ENCODE measurements around the gene TSPAN12. TPM values are rescaled to one million over a fixed set of nuclear protein-coding genes. Genes with fewer than 3 reads are reported as not detected.

TSPAN12 gene
- total and polyA plus RNA-seq, 2 of the 4 experiments (the other 2 are of a cell fraction) = 0.36 to 0.72 TPM

DNA sequence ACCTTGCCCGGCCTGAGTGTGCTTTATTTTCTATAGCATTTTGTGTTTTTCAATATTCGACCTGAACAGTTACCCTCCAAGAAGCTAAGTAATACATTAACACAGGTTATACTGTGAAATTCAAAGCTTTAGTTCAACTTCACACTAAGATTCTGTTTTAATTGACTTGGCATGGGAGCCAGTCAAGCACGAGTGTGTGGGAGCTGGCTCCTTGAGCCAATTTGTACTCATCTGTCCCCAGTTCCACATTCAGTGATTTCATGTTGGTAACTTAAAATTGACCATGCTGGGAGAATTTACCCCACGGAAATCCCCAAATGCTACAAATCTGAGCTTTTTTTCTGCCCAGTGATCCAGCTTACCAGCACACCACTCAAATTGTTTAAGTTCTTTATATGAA lies 20.3 kb downstream of the TSPAN12 start:
- H3K9ac ChIP-seq (ENCODE audit: low read depth, low read length) = no peak overlapping the region
- no peak overlapping the region for H2AFZ ChIP-seq (replicated peaks; ENCODE audit: low read length, poor library complexity)
- H3K36me3 ChIP-seq (ENCODE audit: control insufficient read depth, insufficient read depth, low read length) = peaks cover 12% of the 10 kb centered on the region
- POLR2A ChIA-PET (ENCODE audit: unreplicated experiment) = no interaction called here
- H3K56ac ChIP-seq (ENCODE audit: extremely low read depth, insufficient read depth, low read length) = no peak overlapping the region
- no peaks in the 10 kb centered on the region for H3K9me1 ChIP-seq (ENCODE audit: insufficient read depth, low read length)
- no peak overlapping the region for H3K27ac ChIP-seq (ENCODE audit: insufficient read depth, low read length)
- intact Hi-C loops (cut with micrococcal nuclease) (no loop called here), dilution Hi-C loops (cut with HindIII; ENCODE audit: low sequenced_read_pairs, unreplicated experiment) (no loop called here), in situ Hi-C loops (cut with MboI; ENCODE audit: low sequenced_read_pairs) (no loop called here)
- H3K4me1 ChIP-seq (ENCODE audit: control insufficient read depth, insufficient read depth, low read length) = no peaks in the 10 kb centered on the region
- H2BK20ac ChIP-seq (ENCODE audit: low read depth, low read length) = no peak overlapping the region
- H3K4me2 ChIP-seq (ENCODE audit: low read depth, low read length) = no peak overlapping the region
- no peak for TF ChIP-seq RFX5 (IDR thresholded peaks at IDR 0.05; ENCODE audit: low read depth, low read length)
- no peak for TF ChIP-seq BHLHE40 (IDR thresholded peaks at IDR 0.05; ENCODE audit: low read depth, low read length)
- TF ChIP-seq, protein P1, sequence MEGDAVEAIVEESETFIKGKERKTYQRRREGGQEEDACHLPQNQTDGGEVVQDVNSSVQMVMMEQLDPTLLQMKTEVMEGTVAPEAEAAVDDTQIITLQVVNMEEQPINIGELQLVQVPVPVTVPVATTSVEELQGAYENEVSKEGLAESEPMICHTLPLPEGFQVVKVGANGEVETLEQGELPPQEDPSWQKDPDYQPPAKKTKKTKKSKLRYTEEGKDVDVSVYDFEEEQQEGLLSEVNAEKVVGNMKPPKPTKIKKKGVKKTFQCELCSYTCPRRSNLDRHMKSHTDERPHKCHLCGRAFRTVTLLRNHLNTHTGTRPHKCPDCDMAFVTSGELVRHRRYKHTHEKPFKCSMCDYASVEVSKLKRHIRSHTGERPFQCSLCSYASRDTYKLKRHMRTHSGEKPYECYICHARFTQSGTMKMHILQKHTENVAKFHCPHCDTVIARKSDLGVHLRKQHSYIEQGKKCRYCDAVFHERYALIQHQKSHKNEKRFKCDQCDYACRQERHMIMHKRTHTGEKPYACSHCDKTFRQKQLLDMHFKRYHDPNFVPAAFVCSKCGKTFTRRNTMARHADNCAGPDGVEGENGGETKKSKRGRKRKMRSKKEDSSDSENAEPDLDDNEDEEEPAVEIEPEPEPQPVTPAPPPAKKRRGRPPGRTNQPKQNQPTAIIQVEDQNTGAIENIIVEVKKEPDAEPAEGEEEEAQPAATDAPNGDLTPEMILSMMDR (conservative IDR thresholded peaks at IDR 0.05; ENCODE audit: low read depth, low read length) = no peak
- no peak for TF ChIP-seq NFE2L2 (IDR thresholded peaks at IDR 0.05; ENCODE audit: low read depth, low read length)
- H4K8ac ChIP-seq (ENCODE audit: low read depth in 2 of 2, low read length in 2 of 2) = no peak overlapping the region
- H2AK5ac ChIP-seq (ENCODE audit: low read depth, low read length) = no peak overlapping the region
- ATAC-seq (ENCODE audit: low read depth) (no peak), DNase-seq (no peak)
- H2BK15ac ChIP-seq (ENCODE audit: low read depth, low read length) = no peak overlapping the region
- no peak overlapping the region for H2BK120ac ChIP-seq (ENCODE audit: low read depth, low read length)
- no peak overlapping the region for H3K14ac ChIP-seq (replicated peaks; ENCODE audit: low read depth, low read length)
- no TSS peak for BruUV-seq (replicated peaks)
- no peak overlapping the region for H4K5ac ChIP-seq (ENCODE audit: low read depth, low read length)
- no peaks in the 10 kb centered on the region for H3K9me3 ChIP-seq (ENCODE audit: control insufficient read depth, insufficient read depth, low read length)
- no peak overlapping the region for H3K18ac ChIP-seq (ENCODE audit: low read depth, low read length)
- no peak overlapping the region for H4K91ac ChIP-seq (ENCODE audit: insufficient read depth, low read depth, low read length)
- no peak overlapping the region for H2AK9ac ChIP-seq (replicated peaks; ENCODE audit: low read depth, low read length, poor library complexity)
- no peak overlapping the region for H2BK5ac ChIP-seq (ENCODE audit: low read depth, low read length, poor library complexity, severe bottlenecking)
- CTCF ChIA-PET = interaction anchor here (1.0 to 1.1 kb wide), 2 partner anchors 26 to 31 kb away, joined by 3 read pairs; no protein-coding TSS in a partner anchor
- no CpG with 5 or more reads among the region's 4 CpGs for whole genome bisulfite sequencing, 2 experiments (ENCODE audit: extremely low coverage in 2 of 2, insufficient read length in 1 of 2)
- no peak overlapping the region for H3K4me3 ChIP-seq (ENCODE audit: insufficient read depth, low read depth, low read length)
- H3K79me1 ChIP-seq (ENCODE audit: low read depth in 1 of 2, low read length in 2 of 2) = no peaks in the 10 kb centered on the region
- H4K20me1 ChIP-seq (ENCODE audit: insufficient read depth, low read length) = no peaks in the 10 kb centered on the region
- H3K4ac ChIP-seq (ENCODE audit: low read depth, low read length) = no peak overlapping the region
- no peak overlapping the region for H3K23ac ChIP-seq (ENCODE audit: low read depth, low read length)
- no peaks in the 10 kb centered on the region for H3K27me3 ChIP-seq (ENCODE audit: control insufficient read depth, insufficient read depth, low read length)
